ENCODE data around the gene ELAVL2. TPM values are rescaled to one million over a fixed set of nuclear protein-coding genes. Genes with fewer than 3 reads are reported as not detected.

Gene ELAVL2
- total and polyA plus RNA-seq, 12 donors = under 0.01 to 0.64 (median 0.11) TPM; not detected in 5

- Histone ChIP-seq H3K9me3 (no peaks in the 10 kb centered on the region), H3K27ac (no peak overlapping the region), H3K4me1 (no peaks in the 10 kb centered on the region), H3K36me3 (no peaks in the 10 kb centered on the region), H3K27me3 (no peaks in the 10 kb centered on the region), H3K4me3 (no peak overlapping the region)
- ATAC-seq (no peak), DNase-seq (no peak)
- 84 to 94% methylated on average over 4 of the region's 4 CpGs for WGBS, 2 donors
- TF ChIP-seq, protein P1, sequence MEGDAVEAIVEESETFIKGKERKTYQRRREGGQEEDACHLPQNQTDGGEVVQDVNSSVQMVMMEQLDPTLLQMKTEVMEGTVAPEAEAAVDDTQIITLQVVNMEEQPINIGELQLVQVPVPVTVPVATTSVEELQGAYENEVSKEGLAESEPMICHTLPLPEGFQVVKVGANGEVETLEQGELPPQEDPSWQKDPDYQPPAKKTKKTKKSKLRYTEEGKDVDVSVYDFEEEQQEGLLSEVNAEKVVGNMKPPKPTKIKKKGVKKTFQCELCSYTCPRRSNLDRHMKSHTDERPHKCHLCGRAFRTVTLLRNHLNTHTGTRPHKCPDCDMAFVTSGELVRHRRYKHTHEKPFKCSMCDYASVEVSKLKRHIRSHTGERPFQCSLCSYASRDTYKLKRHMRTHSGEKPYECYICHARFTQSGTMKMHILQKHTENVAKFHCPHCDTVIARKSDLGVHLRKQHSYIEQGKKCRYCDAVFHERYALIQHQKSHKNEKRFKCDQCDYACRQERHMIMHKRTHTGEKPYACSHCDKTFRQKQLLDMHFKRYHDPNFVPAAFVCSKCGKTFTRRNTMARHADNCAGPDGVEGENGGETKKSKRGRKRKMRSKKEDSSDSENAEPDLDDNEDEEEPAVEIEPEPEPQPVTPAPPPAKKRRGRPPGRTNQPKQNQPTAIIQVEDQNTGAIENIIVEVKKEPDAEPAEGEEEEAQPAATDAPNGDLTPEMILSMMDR (IDR thresholded peaks at IDR 0.05) = no peak
- intact Hi-C loops (cut with DNase I) = no loop called here
Measured at GRCh38 chr9:23751633-23752032, 74.4 kb downstream of the ELAVL2 start.

- no peaks in the 10 kb centered on the region for H3K4me1 ChIP-seq
- no peaks in the 10 kb centered on the region for H3K36me3 ChIP-seq
- ATAC-seq (no peak), DNase-seq (no peak)
- no peak overlapping the region for H3K27ac ChIP-seq
- intact Hi-C loops (cut with DNase I) = no loop called here
- no peaks in the 10 kb centered on the region for H3K27me3 ChIP-seq
- no peak overlapping the region for H3K4me3 ChIP-seq
- 97 to 98% methylated on average over 3 of the region's 3 CpGs for WGBS, 2 donors
- TF ChIP-seq, protein P1 (IDR thresholded peaks at IDR 0.05) = no peak
- H3K9me3 ChIP-seq = no peaks in the 10 kb centered on the region
Measured at GRCh38 chr9:23750808-23751207, 75.2 kb downstream of the ELAVL2 start.

GRCh38 chr9:23747088-23748075 lies 78.7 kb downstream of the ELAVL2 start:
- Histone ChIP-seq H3K4me1 (no peaks in the 10 kb centered on the region), H3K27ac (no peak overlapping the region), H3K9me3 (no peaks in the 10 kb centered on the region), H3K4me3 (no peak overlapping the region), H3K27me3 (peaks cover 0 to 5% (median 0%) of the 10 kb centered on the region in 7 donors), H3K36me3 (no peaks in the 10 kb centered on the region)
- DNase-seq (no peak), ATAC-seq (no peak)
- TF ChIP-seq, protein P1 (IDR thresholded peaks at IDR 0.05) = no peak
- WGBS, 2 donors = 54 to 62% methylated on average over 5 of the region's 5 CpGs
- intact Hi-C loops (cut with DNase I) = no loop called here

DNA sequence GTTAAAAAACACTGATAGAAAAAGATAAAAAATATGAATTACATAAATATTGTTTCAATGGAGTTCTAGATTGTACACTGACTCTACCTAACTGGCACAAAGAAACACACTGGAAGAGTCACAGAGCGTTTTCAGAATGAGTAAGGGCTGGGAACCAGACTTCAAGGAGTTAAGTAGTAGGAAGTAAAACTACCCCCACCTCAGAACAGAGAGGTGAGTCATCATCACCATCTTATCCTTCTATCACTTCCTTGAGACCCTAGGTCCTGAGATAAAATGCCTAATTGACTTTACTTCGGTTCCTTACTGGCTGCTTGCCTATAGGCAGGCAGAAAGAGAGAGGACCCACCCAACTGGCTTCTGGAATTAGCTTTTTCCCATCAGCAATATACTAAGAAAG lies 79.7 kb downstream of the ELAVL2 start:
- Histone ChIP-seq H3K27ac (no peak overlapping the region), H3K4me1 (no peaks in the 10 kb centered on the region), H3K4me3 (no peak overlapping the region), H3K9me3 (no peaks in the 10 kb centered on the region), H3K36me3 (no peaks in the 10 kb centered on the region), H3K27me3 (peaks cover 0 to 5% (median 0%) of the 10 kb centered on the region in 7 donors)
- WGBS, 2 donors = 52 to 70% methylated on average over 2 of the region's 2 CpGs
- no peak for DNase-seq
- TF ChIP-seq, protein P1 (IDR thresholded peaks at IDR 0.05) = no peak
- ATAC-seq = no peak
- intact Hi-C loops (cut with DNase I) = no loop called here

Measured in heart right ventricle (tissue), 16 donors.